ENCODE data around the gene CABP2. TPM values are rescaled to one million over a fixed set of nuclear protein-coding genes. Genes with fewer than 3 reads are reported as not detected.

The CABP2 gene
- total RNA-seq, 1 donor from 2014 or later, result not detected

GRCh38 chr11:67500831-67501715 is 22.2 kb downstream of the CABP2 start:
- no peak for DNase-seq
- H3K4me1 ChIP-seq, result peaks cover 53% of the 10 kb centered on the region
- no peaks in the 10 kb centered on the region for H3K27me3 ChIP-seq (ENCODE audit: low read depth)
- intact Hi-C loops (cut with micrococcal nuclease), result loop anchor here (10.0 kb wide), 1 partner anchor 106 kb away; the partner anchor contains the start of gene RAD9A
- TF ChIP-seq, protein P1, sequence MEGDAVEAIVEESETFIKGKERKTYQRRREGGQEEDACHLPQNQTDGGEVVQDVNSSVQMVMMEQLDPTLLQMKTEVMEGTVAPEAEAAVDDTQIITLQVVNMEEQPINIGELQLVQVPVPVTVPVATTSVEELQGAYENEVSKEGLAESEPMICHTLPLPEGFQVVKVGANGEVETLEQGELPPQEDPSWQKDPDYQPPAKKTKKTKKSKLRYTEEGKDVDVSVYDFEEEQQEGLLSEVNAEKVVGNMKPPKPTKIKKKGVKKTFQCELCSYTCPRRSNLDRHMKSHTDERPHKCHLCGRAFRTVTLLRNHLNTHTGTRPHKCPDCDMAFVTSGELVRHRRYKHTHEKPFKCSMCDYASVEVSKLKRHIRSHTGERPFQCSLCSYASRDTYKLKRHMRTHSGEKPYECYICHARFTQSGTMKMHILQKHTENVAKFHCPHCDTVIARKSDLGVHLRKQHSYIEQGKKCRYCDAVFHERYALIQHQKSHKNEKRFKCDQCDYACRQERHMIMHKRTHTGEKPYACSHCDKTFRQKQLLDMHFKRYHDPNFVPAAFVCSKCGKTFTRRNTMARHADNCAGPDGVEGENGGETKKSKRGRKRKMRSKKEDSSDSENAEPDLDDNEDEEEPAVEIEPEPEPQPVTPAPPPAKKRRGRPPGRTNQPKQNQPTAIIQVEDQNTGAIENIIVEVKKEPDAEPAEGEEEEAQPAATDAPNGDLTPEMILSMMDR (IDR thresholded peaks at IDR 0.05; ENCODE audit: borderline replicate concordance), result no peak
- H3K9me3 ChIP-seq (replicated peaks), result no peaks in the 10 kb centered on the region
- H3K4me3 ChIP-seq, result no peak overlapping the region
- H3K27ac ChIP-seq (replicated peaks), result no peak overlapping the region
- H3K36me3 ChIP-seq, result peaks cover 42% of the 10 kb centered on the region

- H3K9me3 ChIP-seq (replicated peaks), result no peaks in the 10 kb centered on the region
- intact Hi-C loops (cut with micrococcal nuclease), result loop anchor here (10.0 kb wide), 1 partner anchor 106 kb away; the partner anchor contains the start of gene RAD9A
- H3K27me3 ChIP-seq (ENCODE audit: low read depth), result no peaks in the 10 kb centered on the region
- peaks cover 47% of the 10 kb centered on the region for H3K4me1 ChIP-seq
- no peak for DNase-seq
- no peak overlapping the region for H3K4me3 ChIP-seq
- no peak overlapping the region for H3K27ac ChIP-seq (replicated peaks)
- peaks cover 49% of the 10 kb centered on the region for H3K36me3 ChIP-seq
- TF ChIP-seq, protein P1 (IDR thresholded peaks at IDR 0.05; ENCODE audit: borderline replicate concordance), result no peak
Measured at GRCh38 chr11:67500484-67500821, 22.8 kb downstream of the CABP2 start.

GRCh38 chr11:67499808-67500483 is 23.3 kb downstream of the CABP2 start:
- H3K36me3 ChIP-seq, result peaks cover 54% of the 10 kb centered on the region
- H3K4me1 ChIP-seq, result peaks cover 42% of the 10 kb centered on the region
- H3K27ac ChIP-seq (replicated peaks), result no peak overlapping the region
- TF ChIP-seq, protein P1 (IDR thresholded peaks at IDR 0.05; ENCODE audit: borderline replicate concordance), result no peak
- H3K9me3 ChIP-seq (replicated peaks), result no peaks in the 10 kb centered on the region
- no peak overlapping the region for H3K4me3 ChIP-seq
- H3K27me3 ChIP-seq (ENCODE audit: low read depth), result no peaks in the 10 kb centered on the region
- intact Hi-C loops (cut with micrococcal nuclease), result loop anchor here (10.0 kb wide), 1 partner anchor 105 kb away; the partner anchor contains the start of gene RAD9A
- DNase-seq, result no peak

GRCh38 chr11:67498544-67498972 is 24.7 kb downstream of the CABP2 start:
- Histone ChIP-seq H3K4me3 (no peak overlapping the region), H3K4me1 (peaks cover 28% of the 10 kb centered on the region), H3K27ac (replicated peaks) (peak overlapping the region; percentile 77), H3K27me3 (ENCODE audit: low read depth) (no peaks in the 10 kb centered on the region), H3K9me3 (replicated peaks) (no peaks in the 10 kb centered on the region), H3K36me3 (peaks cover 67% of the 10 kb centered on the region)
- intact Hi-C loops (cut with micrococcal nuclease), result no loop called here
- TF ChIP-seq, protein P1 (IDR thresholded peaks at IDR 0.05; ENCODE audit: borderline replicate concordance), result no peak
- peak; percentile 45 for DNase-seq

DNA sequence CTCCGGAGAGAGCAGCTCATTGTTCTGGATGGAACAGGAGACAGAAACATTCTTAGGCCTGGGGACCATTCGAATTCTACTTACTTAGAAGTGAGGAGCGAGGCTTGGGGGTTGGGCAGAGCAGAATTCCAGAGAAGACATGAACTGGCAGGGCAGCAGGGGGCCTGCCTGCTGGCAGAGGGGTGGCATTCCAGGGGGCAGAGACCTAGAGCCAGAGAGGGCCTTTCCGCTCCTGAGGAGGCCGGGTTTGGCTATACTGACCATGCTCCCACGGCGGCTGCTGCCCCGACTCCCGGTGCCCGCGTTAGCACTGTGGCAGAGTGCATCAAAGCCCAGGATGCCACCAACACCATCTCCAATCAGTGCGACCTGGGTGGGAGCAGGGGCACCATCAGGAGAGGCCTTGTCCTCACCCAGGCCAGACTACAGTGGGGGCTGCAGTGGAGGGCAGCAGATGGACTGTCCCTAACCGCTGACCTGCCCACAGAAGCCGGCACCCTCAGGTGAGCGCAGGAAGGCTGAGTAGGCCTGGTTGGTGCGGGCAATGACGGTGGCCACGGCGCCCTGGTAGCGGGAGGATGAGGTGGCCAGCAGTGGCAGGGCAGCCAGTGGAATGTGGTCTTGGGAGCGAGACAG is 25.5 kb downstream of the CABP2 start:
- TF ChIP-seq, protein P1 (IDR thresholded peaks at IDR 0.05; ENCODE audit: borderline replicate concordance), result no peak
- H3K4me3 ChIP-seq, result no peak overlapping the region
- no peaks in the 10 kb centered on the region for H3K9me3 ChIP-seq (replicated peaks)
- peaks cover 22% of the 10 kb centered on the region for H3K4me1 ChIP-seq
- peak overlapping the region; percentile 77 for H3K27ac ChIP-seq (replicated peaks)
- intact Hi-C loops (cut with micrococcal nuclease), result no loop called here
- H3K36me3 ChIP-seq, result peaks cover 74% of the 10 kb centered on the region
- no peak for DNase-seq
- no peaks in the 10 kb centered on the region for H3K27me3 ChIP-seq (ENCODE audit: low read depth)
